Caco-2 (cell line): ENCODE measurements around the gene MAPK12. TPM values are rescaled to one million over a fixed set of nuclear protein-coding genes. Genes with fewer than 3 reads are reported as not detected.

Experiments
- BruUV-seq: library from RNA; stranded (reverse); fragments of 400-500 nt; replicated peaks from 2 replicates; lab custom pipeline; 2021; lab: Mats Ljungman, UMichigan
- CTCF ChIA-PET: fragments of 300-600 bp; sonication (Branson Sonifier 250); formaldehyde crosslinking; loops from one replicate; lab custom pipeline; 2022; ENCODE audit warnings: antibody characterized with exemption; lab: Charles Lee
- POLR2A ChIA-PET: fragments of 300-600 bp; sonication (Branson Sonifier 250); formaldehyde crosslinking; loops from one replicate; lab custom pipeline; 2022; ENCODE audit warnings: antibody characterized with exemption; lab: Charles Lee
- DNase-seq, 2 experiments: peaks; one replicate each; pipeline versions ENCODE4 v3.0.0 to v3.0.0-alpha.2; 2020 to 2022
- H3K27me3 ChIP-seq: replicated peaks from 2 replicates; pipeline ENCODE4 v1.6.0; 2011; ENCODE audit warnings: low read length; ENCODE audit not compliant: control insufficient read depth, insufficient read depth
- H3K36me3 ChIP-seq: 2 replicates; pipeline ENCODE4 v1.5.1; 2011; ENCODE audit warnings: low read length; ENCODE audit not compliant: control insufficient read depth, insufficient read depth
- H3K4me1 ChIP-seq: fragments of 250-450 bp; sonication (Bioruptor Pico); 2 replicates; pipeline ENCODE4 v1.5.1; 2020; ENCODE audit warnings: mild to moderate bottlenecking
- H3K4me3 ChIP-seq: 2 replicates; pipeline ENCODE4 v1.5.1; 2011; ENCODE audit warnings: low read depth, mild to moderate bottlenecking, control low read depth, low read length
- H3K9me3 ChIP-seq: fragments of 250-450 bp; sonication (Bioruptor Pico); 2 replicates; pipeline ENCODE4 v1.5.1; 2020; ENCODE audit warnings: mild to moderate bottlenecking, moderate library complexity
- H3K27ac Mint-ChIP-seq: one replicate; pipeline ENCODE4 v1.8.0; 2022; ENCODE audit warnings: mixed read lengths; ENCODE audit not compliant: unreplicated experiment
- H3K27me3 Mint-ChIP-seq: one replicate; pipeline ENCODE4 v1.8.0; 2022; ENCODE audit warnings: mixed read lengths; ENCODE audit not compliant: insufficient read depth, unreplicated experiment
- H3K36me3 Mint-ChIP-seq: one replicate; pipeline ENCODE4 v1.8.0; 2022; ENCODE audit warnings: mild to moderate bottlenecking, mixed read lengths; ENCODE audit not compliant: insufficient read depth, unreplicated experiment
- H3K4me1 Mint-ChIP-seq: one replicate; pipeline ENCODE4 v1.8.0; 2022; ENCODE audit warnings: low read depth, mixed read lengths; ENCODE audit not compliant: unreplicated experiment
- H3K4me3 Mint-ChIP-seq: one replicate; pipeline ENCODE4 v1.8.0; 2022; ENCODE audit warnings: mild to moderate bottlenecking, moderate library complexity, mixed read lengths; ENCODE audit not compliant: unreplicated experiment
- H3K9me3 Mint-ChIP-seq: one replicate; pipeline ENCODE4 v1.8.0; 2022; ENCODE audit warnings: mixed read lengths; ENCODE audit not compliant: unreplicated experiment
- intact Hi-C: fragments of 100-400 bp; cut with micrococcal nuclease; formaldehyde crosslinking; loops from one replicate; pipeline ENCODE4 v1.10.0; 2022; ENCODE audit not compliant: unreplicated experiment
- total RNA-seq: library from RNA; stranded (reverse); gene quantifications from 2 replicates; pipeline ENCODE4 v1.2.3, GENCODE V29; 2022
- TF ChIP-seq, protein P1 (sequence below), 2 experiments: fragments of 200-600 bp in 1 of 2; IDR thresholded peaks; 1 replicate in 1 of 2; 2 replicates in 1 of 2; pipeline versions ENCODE4 v1.5.1 to v1.8.0; 2011 to 2022; ENCODE audit warnings: antibody characterized with exemption in 1 of 2, control low read depth in 1 of 2, inconsistent platforms in 1 of 2, low read depth in 1 of 2, low read length in 1 of 2, mild to moderate bottlenecking in 1 of 2, moderate library complexity in 1 of 2; ENCODE audit not compliant: insufficient read depth in 1 of 2, severe bottlenecking in 1 of 2, unreplicated experiment in 1 of 2

Gene MAPK12
- total RNA-seq, 1 experiment from 2014 or later: 37.4 TPM

DNA sequence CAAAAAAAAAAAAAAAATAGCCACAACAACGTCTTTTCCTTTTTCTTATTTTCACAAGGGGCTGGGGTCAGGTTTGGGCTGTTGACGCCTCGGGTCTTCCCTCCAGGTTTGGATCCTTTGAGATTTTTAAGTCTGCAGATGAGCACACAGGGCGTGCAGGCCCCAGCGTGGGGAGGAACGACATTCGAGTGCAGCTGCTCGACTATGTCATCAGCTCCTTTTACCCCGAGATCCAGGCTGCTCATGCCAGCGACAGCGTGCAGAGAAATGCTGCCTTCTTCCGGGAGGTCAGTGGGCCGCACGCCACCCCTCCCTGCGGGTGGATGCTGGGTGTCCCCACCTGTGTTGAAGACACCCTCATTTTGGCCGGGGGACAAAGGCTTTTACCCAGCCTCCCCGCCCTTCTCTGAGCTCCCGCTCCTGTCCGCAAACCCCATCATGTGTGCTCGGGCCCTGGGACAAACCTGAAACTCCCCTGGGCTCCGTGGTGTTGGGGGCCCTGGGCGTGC lies 53.0 kb downstream of the MAPK12 start:
- CTCF ChIA-PET: interaction anchor here (0.7 kb wide), 1 partner anchor 132 kb away, joined by 4 read pairs; no protein-coding TSS in a partner anchor
- no peak overlapping the region for H3K27ac Mint-ChIP-seq
- H3K9me3 Mint-ChIP-seq: no peaks in the 10 kb centered on the region
- no peak overlapping the region for H3K4me3 ChIP-seq
- intact Hi-C loops: no loop called here
- no peaks in the 10 kb centered on the region for H3K27me3 Mint-ChIP-seq
- no peak for DNase-seq
- peaks cover 55% of the 10 kb centered on the region for H3K36me3 Mint-ChIP-seq
- BruUV-seq: no TSS peak
- H3K36me3 ChIP-seq: no peaks in the 10 kb centered on the region; the same call in 1 of the 2 replicates
- POLR2A ChIA-PET: no interaction called here
- peaks cover 13% of the 10 kb centered on the region for H3K4me1 Mint-ChIP-seq
- no peaks in the 10 kb centered on the region for H3K4me1 ChIP-seq
- no peaks in the 10 kb centered on the region for H3K27me3 ChIP-seq
- H3K4me3 Mint-ChIP-seq: no peak overlapping the region
- TF ChIP-seq, protein P1, sequence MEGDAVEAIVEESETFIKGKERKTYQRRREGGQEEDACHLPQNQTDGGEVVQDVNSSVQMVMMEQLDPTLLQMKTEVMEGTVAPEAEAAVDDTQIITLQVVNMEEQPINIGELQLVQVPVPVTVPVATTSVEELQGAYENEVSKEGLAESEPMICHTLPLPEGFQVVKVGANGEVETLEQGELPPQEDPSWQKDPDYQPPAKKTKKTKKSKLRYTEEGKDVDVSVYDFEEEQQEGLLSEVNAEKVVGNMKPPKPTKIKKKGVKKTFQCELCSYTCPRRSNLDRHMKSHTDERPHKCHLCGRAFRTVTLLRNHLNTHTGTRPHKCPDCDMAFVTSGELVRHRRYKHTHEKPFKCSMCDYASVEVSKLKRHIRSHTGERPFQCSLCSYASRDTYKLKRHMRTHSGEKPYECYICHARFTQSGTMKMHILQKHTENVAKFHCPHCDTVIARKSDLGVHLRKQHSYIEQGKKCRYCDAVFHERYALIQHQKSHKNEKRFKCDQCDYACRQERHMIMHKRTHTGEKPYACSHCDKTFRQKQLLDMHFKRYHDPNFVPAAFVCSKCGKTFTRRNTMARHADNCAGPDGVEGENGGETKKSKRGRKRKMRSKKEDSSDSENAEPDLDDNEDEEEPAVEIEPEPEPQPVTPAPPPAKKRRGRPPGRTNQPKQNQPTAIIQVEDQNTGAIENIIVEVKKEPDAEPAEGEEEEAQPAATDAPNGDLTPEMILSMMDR (IDR thresholded peaks at IDR 0.05; ENCODE audit: insufficient read depth in 1 of 2, low read depth in 1 of 2, low read length in 1 of 2, severe bottlenecking in 1 of 2, unreplicated experiment in 1 of 2): no peak
- H3K9me3 ChIP-seq: no peaks in the 10 kb centered on the region

DNA sequence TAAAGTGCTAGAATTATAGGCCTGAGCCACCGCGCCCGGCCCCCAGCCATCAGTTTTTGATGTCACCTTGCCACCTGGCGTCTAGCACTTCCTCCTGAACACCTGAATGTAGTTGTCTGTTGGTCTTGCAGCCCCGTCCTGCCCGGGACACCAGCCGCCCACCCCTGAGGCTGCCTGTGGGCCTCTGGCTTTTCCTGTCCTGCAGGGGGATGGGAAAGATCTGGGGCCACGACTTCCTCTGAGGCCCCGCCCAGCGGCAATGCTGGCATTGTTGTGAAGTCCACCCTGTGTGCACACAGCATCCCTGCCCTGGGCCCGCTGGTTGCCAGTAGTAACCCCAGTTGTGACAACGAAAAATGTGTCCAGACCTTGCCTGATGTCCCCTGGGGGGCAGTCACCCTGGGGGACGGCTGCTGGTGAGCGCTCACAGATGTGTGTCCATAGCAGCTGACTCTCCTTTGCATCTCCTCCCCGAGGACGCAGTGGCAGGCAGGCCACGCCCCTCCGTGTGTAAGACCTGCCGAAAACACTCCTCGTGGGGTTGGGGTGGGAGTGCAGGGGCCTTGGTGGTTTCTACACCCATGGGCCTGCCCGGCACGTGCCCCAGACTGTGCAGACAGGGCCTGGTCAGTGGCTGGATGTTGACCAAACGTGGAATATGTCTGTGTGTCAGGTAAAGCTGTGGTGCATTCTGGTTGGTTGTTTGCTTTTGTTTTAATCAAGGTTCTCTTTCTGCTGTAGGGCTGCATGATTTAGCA lies 53.9 kb downstream of the MAPK12 start:
- Histone ChIP-seq H3K36me3 (no peaks in the 10 kb centered on the region; the same call in 1 of the 2 replicates), H3K4me3 (no peak overlapping the region), H3K27me3 (no peaks in the 10 kb centered on the region), H3K9me3 (no peaks in the 10 kb centered on the region), H3K4me1 (no peaks in the 10 kb centered on the region; the same call in 1 of the 2 replicates)
- Mint-ChIP-seq H3K9me3 (no peaks in the 10 kb centered on the region), H3K36me3 (peaks cover 47% of the 10 kb centered on the region), H3K27me3 (no peaks in the 10 kb centered on the region), H3K27ac (no peak overlapping the region), H3K4me1 (peaks cover 13% of the 10 kb centered on the region), H3K4me3 (no peak overlapping the region)
- no peak for DNase-seq
- POLR2A ChIA-PET: no interaction called here
- intact Hi-C loops: no loop called here
- no TSS peak for BruUV-seq
- CTCF ChIA-PET: interaction anchor here (0.6 kb wide), 1 partner anchor 48 kb away, joined by 3 read pairs; no protein-coding TSS in a partner anchor
- TF ChIP-seq, protein P1 (IDR thresholded peaks at IDR 0.05; ENCODE audit: insufficient read depth in 1 of 2, low read depth in 1 of 2, low read length in 1 of 2, severe bottlenecking in 1 of 2, unreplicated experiment in 1 of 2): no peak

DNA sequence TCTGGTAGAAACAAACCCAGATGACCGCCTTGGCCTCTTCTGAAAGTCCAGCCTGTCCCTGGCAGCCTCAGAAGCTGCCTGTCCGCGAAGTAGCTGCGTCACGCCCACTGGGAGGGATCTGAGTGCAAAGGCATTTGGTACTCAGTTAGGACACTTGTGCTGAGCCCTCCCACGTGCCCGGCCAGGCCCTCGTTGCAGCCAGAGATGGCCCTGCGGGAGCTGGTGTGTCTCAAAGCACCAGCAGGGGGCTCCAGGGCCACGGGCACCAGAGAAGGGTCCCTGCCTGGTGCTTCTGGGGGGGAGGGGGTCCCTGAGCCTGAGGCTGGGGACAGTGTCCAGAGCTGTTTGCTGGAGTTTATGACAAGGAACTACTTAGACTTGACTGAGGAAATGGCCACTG lies 54.9 kb downstream of the MAPK12 start:
- no peak overlapping the region for H3K27ac Mint-ChIP-seq
- no peaks in the 10 kb centered on the region; the same call in 1 of the 2 replicates for H3K36me3 ChIP-seq
- H3K27me3 Mint-ChIP-seq: no peaks in the 10 kb centered on the region
- no peaks in the 10 kb centered on the region for H3K9me3 ChIP-seq
- H3K9me3 Mint-ChIP-seq: no peaks in the 10 kb centered on the region
- H3K27me3 ChIP-seq: no peaks in the 10 kb centered on the region
- no peak overlapping the region for H3K4me3 Mint-ChIP-seq
- TF ChIP-seq, protein P1 (IDR thresholded peaks at IDR 0.05; ENCODE audit: insufficient read depth in 1 of 2, low read depth in 1 of 2, low read length in 1 of 2, severe bottlenecking in 1 of 2, unreplicated experiment in 1 of 2): peak; percentile 27 to 49
- peak in 1 of 2 experiments; percentile 52 for DNase-seq
- H3K36me3 Mint-ChIP-seq: peaks cover 47% of the 10 kb centered on the region
- H3K4me1 ChIP-seq: no peaks in the 10 kb centered on the region; the same call in 1 of the 2 replicates
- no peak overlapping the region for H3K4me3 ChIP-seq
- CTCF ChIA-PET: interaction anchor here (0.6 kb wide), 1 partner anchor 8 kb away, joined by 6 read pairs; no protein-coding TSS in a partner anchor
- peaks cover 19% of the 10 kb centered on the region for H3K4me1 Mint-ChIP-seq
- intact Hi-C loops: no loop called here
- BruUV-seq: no TSS peak
- POLR2A ChIA-PET: interaction anchor here (0.5 kb wide), 1 partner anchor 246 kb away, joined by 3 read pairs; no protein-coding TSS in a partner anchor
